Thoracic aorta (tissue), 2 donors: ENCODE data around the gene LRRFIP1. TPM values are rescaled to one million over a fixed set of nuclear protein-coding genes. Genes with fewer than 3 reads are reported as not detected.
"Not testable (repeated sequence)": the region's sequence is repeated elsewhere in the genome, so short reads cannot be mapped to it uniquely, and the experiment has no call there.

Experiments
- ATAC-seq: fragments of 150-250 bp; one replicate; pipeline ENCODE4 v1.8.0; 2017; ENCODE audit warnings: low read depth; ENCODE audit not compliant: insufficient number of reproducible peaks, low FRiP score
- DNase-seq: peaks from one replicate; pipeline ENCODE4 v3.0.0-alpha.2; 2020; ENCODE audit warnings: low spot score
- H3K27ac ChIP-seq, 2 donors: fragments of 200-600 bp; sonication (generic); 1 replicate in 1 of 2; 2 replicates in 1 of 2; pipeline ENCODE4 v1.5.1; 2016; ENCODE audit warnings: mild to moderate bottlenecking in 2 of 2, moderate library complexity in 2 of 2
- H3K27me3 ChIP-seq: fragments of 200-600 bp; sonication (generic); replicated peaks from 2 replicates; pipeline ENCODE4 v1.6.0; 2016; ENCODE audit warnings: mild to moderate bottlenecking; ENCODE audit not compliant: insufficient read depth
- H3K36me3 ChIP-seq: fragments of 200-600 bp; sonication (generic); one replicate; pipeline ENCODE4 v1.5.1; 2016
- H3K4me1 ChIP-seq, 2 donors: fragments of 200-600 bp; sonication (generic); 1 replicate in 1 of 2; 2 replicates in 1 of 2; pipeline versions ENCODE4 v1.5.1 to v1.6.0; 2016; ENCODE audit warnings: low read depth in 2 of 2, mild to moderate bottlenecking in 1 of 2; ENCODE audit not compliant: control insufficient read depth in 1 of 2
- H3K4me3 ChIP-seq: fragments of 200-600 bp; sonication (generic); 2 replicates; pipeline ENCODE4 v1.5.1; 2016; ENCODE audit warnings: mild to moderate bottlenecking
- H3K9me3 ChIP-seq: fragments of 200-600 bp; sonication (generic); 2 replicates; pipeline ENCODE4 v1.5.1; 2016
- total RNA-seq, 2 donors: library from RNA; depleted of rRNA; stranded (reverse); fragments of >200 nt; gene quantifications; one replicate each; pipeline versions ENCODE4 v1.1.0 to v1.2.3, GENCODE V29; 2016
- TF ChIP-seq, protein P1 (sequence below): fragments of 200-600 bp; sonication (generic); IDR thresholded peaks from one replicate; pipeline ENCODE4 v1.5.1; 2019; ENCODE audit warnings: antibody characterized with exemption

Gene LRRFIP1
- total RNA-seq, 2 donors from 2014 or later: 196 to 244 TPM

DNA sequence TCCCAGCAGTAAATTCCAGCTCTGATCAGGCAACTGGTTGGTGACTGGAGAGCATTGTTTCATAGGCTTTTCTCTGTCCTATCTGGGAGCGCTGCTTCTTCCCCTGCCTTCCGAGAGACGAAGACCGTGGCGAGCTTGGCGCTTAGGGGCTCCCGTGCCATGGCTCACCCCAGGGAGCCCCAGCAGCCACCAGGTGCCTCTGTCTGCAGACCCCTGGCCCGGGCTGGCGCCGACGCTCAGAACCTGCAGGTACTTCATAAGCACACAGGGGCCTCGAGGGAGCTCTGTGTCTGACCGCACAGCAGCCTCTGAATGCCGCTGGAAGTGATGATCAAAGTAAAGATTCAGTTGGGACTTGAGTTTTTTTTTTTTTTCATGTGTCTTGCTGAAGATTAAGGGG is 152.1 kb downstream of the LRRFIP1 start:
- no peak for DNase-seq
- H3K9me3 ChIP-seq: no peaks in the 10 kb centered on the region
- H3K27me3 ChIP-seq: no peaks in the 10 kb centered on the region
- H3K36me3 ChIP-seq: peaks cover 55% of the 10 kb centered on the region
- no peak overlapping the region for H3K27ac ChIP-seq
- TF ChIP-seq, protein P1, sequence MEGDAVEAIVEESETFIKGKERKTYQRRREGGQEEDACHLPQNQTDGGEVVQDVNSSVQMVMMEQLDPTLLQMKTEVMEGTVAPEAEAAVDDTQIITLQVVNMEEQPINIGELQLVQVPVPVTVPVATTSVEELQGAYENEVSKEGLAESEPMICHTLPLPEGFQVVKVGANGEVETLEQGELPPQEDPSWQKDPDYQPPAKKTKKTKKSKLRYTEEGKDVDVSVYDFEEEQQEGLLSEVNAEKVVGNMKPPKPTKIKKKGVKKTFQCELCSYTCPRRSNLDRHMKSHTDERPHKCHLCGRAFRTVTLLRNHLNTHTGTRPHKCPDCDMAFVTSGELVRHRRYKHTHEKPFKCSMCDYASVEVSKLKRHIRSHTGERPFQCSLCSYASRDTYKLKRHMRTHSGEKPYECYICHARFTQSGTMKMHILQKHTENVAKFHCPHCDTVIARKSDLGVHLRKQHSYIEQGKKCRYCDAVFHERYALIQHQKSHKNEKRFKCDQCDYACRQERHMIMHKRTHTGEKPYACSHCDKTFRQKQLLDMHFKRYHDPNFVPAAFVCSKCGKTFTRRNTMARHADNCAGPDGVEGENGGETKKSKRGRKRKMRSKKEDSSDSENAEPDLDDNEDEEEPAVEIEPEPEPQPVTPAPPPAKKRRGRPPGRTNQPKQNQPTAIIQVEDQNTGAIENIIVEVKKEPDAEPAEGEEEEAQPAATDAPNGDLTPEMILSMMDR: no peak
- H3K4me3 ChIP-seq: no peak overlapping the region
- ATAC-seq: no peak
- H3K4me1 ChIP-seq: peaks cover 0 to 6% of the 10 kb centered on the region in 2 donors

DNA sequence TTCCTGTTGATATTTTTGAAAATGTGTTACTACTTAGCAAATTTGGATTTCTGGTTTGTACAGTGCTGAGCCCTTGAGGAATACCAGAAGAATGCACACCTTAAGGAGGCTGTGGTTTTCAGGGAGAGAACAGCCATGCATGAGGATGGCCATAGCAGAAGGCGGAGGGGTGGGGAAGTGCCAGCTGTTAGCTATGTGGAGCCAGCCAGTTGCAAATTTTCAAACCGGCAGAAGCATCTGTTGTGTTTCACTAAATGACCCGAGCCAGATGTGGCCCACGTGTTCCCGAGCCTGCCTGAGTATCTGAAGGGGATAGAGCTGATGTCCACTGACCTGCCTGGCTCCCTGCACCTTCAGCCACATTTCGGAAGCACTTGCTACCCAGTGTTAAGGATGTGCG is 154.8 kb downstream of the LRRFIP1 start:
- no peak overlapping the region for H3K4me3 ChIP-seq
- peaks cover 38% of the 10 kb centered on the region for H3K36me3 ChIP-seq
- no peak for ATAC-seq
- TF ChIP-seq, protein P1: no peak
- no peaks in the 10 kb centered on the region for H3K4me1 ChIP-seq
- DNase-seq: no peak
- H3K9me3 ChIP-seq: peaks cover 3% of the 10 kb centered on the region
- no peaks in the 10 kb centered on the region for H3K27me3 ChIP-seq
- no peak overlapping the region for H3K27ac ChIP-seq

DNA sequence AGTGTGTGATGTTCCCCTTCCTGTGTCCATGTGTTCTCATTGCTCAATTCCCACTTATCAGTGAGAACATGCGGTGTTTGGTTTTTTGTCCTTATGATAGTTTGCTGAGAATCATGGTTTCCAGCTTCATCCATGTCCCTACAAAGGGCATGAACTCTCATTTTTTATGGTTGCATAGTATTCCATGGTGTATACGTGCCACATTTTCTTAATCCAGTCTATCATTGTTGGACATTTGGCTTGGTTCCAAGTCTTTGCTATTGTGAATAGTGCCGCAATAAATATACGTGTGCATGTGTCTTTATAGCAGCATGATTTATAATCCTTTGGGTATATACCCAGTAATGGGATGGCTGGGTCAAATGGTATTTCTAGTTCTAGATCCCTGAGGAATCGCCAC is 156.3 kb downstream of the LRRFIP1 start:
- H3K27ac ChIP-seq, H3K9me3 ChIP-seq, H3K4me1 ChIP-seq, H3K4me3 ChIP-seq, ATAC-seq, DNase-seq, H3K27me3 ChIP-seq: not testable (repeated sequence)
- H3K36me3 ChIP-seq: peaks cover 30% of the 10 kb centered on the region

DNA sequence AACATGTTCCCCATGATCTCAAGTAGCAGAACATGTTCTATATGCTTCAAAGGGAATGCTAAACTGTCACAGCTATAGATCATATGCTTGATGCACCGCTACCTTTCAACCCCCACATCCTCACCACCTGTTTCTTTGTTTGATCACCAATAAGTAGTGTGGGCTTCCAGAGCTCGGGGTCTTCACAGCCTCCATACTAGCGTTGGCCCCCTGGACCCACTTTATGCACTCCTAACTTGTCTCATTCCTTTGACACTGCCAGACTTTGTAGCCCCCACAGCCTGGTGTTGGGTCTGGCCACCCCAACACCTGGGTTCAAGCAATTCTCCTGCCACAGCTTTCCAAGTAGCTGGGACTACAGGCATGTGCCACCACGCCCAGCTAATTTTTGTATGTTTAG is 159.5 kb downstream of the LRRFIP1 start:
- TF ChIP-seq, protein P1: no peak
- Histone ChIP-seq H3K9me3 (peaks cover 3% of the 10 kb centered on the region), H3K27ac (no peak overlapping the region), H3K4me3 (no peak overlapping the region), H3K4me1 (no peaks in the 10 kb centered on the region), H3K36me3 (no peaks in the 10 kb centered on the region), H3K27me3 (no peaks in the 10 kb centered on the region)
- no peak for ATAC-seq
- no peak for DNase-seq

DNA sequence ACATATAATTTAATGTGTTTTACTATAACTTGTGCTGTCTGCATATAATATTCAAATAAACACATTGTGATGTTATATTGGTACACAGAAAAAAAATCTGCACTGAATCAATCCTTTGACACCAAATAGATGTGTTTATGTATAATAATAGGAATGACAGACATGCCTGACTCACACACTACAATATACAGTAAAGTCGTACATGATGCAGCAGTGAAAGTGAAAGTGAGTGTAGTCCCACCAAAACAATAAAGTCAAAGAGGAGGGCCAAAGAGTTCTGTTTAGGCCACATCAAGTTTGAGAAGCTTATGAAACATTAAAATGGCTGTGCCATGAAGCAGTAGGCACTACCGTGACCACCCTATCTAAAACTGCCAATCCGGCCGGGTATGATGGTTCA is 163.0 kb downstream of the LRRFIP1 start:
- Histone ChIP-seq H3K4me3 (no peak overlapping the region), H3K27me3 (no peaks in the 10 kb centered on the region), H3K4me1 (no peaks in the 10 kb centered on the region), H3K9me3 (peaks cover 3% of the 10 kb centered on the region), H3K36me3 (no peaks in the 10 kb centered on the region), H3K27ac (no peak overlapping the region)
- TF ChIP-seq, protein P1: no peak
- no peak for DNase-seq
- no peak for ATAC-seq

DNA sequence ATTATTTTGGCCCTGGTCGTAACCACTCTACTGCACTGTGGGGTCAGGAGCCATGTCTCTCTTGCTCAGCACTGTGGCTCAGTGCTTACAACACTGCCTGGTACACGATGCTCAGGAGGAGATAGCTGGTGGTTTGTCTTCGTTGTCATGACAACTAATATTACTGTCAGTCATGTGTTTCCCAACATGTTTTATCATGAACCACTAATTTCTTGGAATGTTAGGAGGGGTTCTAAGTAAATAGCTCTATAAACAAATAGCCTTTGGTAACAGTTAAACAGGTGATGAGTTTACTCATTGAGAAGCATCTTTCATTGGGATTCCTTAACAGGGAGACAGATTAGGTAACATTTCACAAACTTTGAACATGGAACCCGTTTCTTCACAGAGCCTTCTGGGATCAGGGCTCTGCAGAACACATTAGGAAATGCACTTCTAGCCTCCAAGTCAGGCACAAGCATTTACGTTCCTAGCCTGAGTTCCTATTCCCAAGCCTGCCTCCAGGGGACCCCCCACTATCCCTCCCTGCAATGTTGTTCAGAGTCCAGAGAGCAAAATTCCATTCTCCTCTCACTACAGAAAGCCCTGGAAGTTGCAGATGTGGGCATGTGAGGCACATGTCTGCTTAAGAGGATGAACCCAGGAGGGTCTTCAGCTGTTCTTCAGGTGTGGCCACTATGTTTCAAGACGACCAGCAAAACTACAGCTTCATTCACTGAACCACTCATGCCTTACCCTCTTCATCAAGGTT is 164.8 kb downstream of the LRRFIP1 start:
- H3K4me1 ChIP-seq: no peaks in the 10 kb centered on the region
- TF ChIP-seq, protein P1: no peak
- no peaks in the 10 kb centered on the region for H3K27me3 ChIP-seq
- H3K36me3 ChIP-seq: no peaks in the 10 kb centered on the region
- no peaks in the 10 kb centered on the region for H3K9me3 ChIP-seq
- H3K27ac ChIP-seq: no peak overlapping the region
- ATAC-seq (no peak), DNase-seq (no peak)
- no peak overlapping the region for H3K4me3 ChIP-seq
